Islet precursor cell (in vitro differentiated cells): ENCODE data around the gene LRP1-AS.

Experiments
- DNase-seq: peaks from one replicate; pipeline ENCODE4 v3.0.0-alpha.2; 2018

Gene LRP1-AS

DNA sequence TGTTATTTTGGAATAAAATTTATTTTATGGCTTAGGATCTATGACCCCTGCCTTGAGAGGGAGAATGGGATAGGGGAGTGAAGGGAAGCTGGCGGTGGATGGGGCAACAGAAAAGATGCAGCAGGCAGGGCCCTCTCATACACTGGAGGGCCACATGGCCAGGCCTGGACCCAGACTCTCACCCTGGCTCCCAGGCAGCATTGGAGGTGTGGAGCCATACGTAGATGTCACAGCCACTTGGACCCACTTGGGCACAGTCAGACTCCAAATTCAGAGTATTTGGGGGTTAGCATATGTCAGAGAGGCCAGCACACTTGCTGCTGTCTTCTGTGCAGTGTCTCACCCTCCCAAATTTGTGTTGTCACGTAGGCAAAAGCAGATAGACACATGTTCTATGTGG lies 52.0 kb downstream of the LRP1-AS start:
- no peak for DNase-seq
